K562 (cell line): Measurements from ENCODE around the gene RUNX1. TPM values are rescaled to one million over a fixed set of nuclear protein-coding genes. Genes with fewer than 3 reads are reported as not detected.
A peak's percentile ranks its signal among the peaks of the same experiment; 100 is the strongest.

ENCODE experiments used
- ATF7 ChIP-seq: fragments of 450-650 bp; IDR thresholded peaks from 2 replicates; pipeline ENCODE4 v1.7.1; 2014; ENCODE audit warnings: mild to moderate bottlenecking, moderate library complexity
- FOXK2 ChIP-seq, 2 experiments: fragments of 450-650 bp; IDR thresholded peaks in 1 of 2; conservative IDR thresholded peaks in 1 of 2; 2 replicates each; pipeline ENCODE4 v1.6.1; 2016; ENCODE audit warnings: low read depth in 2 of 2, mild to moderate bottlenecking in 1 of 2
- JUNB ChIP-seq: fragments of 450-650 bp; formaldehyde crosslinking; conservative IDR thresholded peaks from 2 replicates; pipeline ENCODE4 v1.4.0; 2020; ENCODE audit warnings: mild to moderate bottlenecking
- MECOM ChIP-seq: fragments of 250-450 bp; sonication (Bioruptor Pico); IDR thresholded peaks from 2 replicates; pipeline ENCODE4 v1.8.0; 2022; ENCODE audit warnings: inconsistent platforms
- NFXL1 ChIP-seq: fragments of 450-650 bp; formaldehyde crosslinking; IDR thresholded peaks from 2 replicates; pipeline ENCODE4 v1.4.0; 2021; ENCODE audit warnings: mild to moderate bottlenecking
- RBM15 ChIP-seq: fragments of 200-400 bp; formaldehyde crosslinking; IDR thresholded peaks from 2 replicates; pipeline ENCODE4 v1.6.1; 2018; ENCODE audit warnings: mild to moderate bottlenecking, low read length, moderate library complexity; ENCODE audit not compliant: insufficient read depth
- SP1 ChIP-seq: sonication (generic); formaldehyde crosslinking; IDR thresholded peaks from 2 replicates; pipeline ENCODE4 v1.8.1; 2022; ENCODE audit warnings: mild to moderate bottlenecking, missing genetic modification reagents
- SPI1 ChIP-seq: IDR thresholded peaks from 2 replicates; pipeline ENCODE4 v1.6.1; 2011; ENCODE audit warnings: low read depth, low read length, control low read depth, borderline replicate concordance
- TRIM28 ChIP-seq: fragments of 450-650 bp; IDR thresholded peaks from 2 replicates; pipeline ENCODE4 v1.6.1; 2017
- ZC3H4 ChIP-seq: sonication (generic); formaldehyde crosslinking; IDR thresholded peaks from 2 replicates; pipeline ENCODE4 v1.9.0; 2021; ENCODE audit warnings: missing genetic modification reagents, borderline replicate concordance
- ZNF668 ChIP-seq: fragments of 250-450 bp; sonication (Bioruptor Pico); IDR thresholded peaks from 2 replicates; pipeline ENCODE4 v1.8.0; 2022; ENCODE audit warnings: mild to moderate bottlenecking, inconsistent platforms
- polyA plus RNA-seq, 8 experiments: library from polyadenylated mRNA; depleted of rRNA in 4 of 8; stranded (reverse) in 5 of 8; unstranded in 3 of 8; fragments of >200 nt; fragmentation: Nextera tagmentation in 2 of 8; fragmentation: Illumina TruSeq in 1 of 8; extraction: Ambion mirVana in 2 of 8; extraction: Trizol in 1 of 8; gene quantifications; 2 replicates each; pipeline versions ENCODE4 v1.2.1 to v1.2.3, GENCODE V29; 2011 to 2014; ENCODE audit warnings: inconsistent platforms in 1 of 8, missing spikeins in 1 of 8
- total RNA-seq, 7 experiments: library from RNA; depleted of rRNA in 6 of 7; stranded (reverse); fragments of >200 nt in 6 of 7; fragmentation: Illumina TruSeq in 2 of 7; extraction: Trizol in 2 of 7; gene quantifications; 2 replicates each; pipeline versions ENCODE4 v1.2.1 to v1.2.3, GENCODE V29; 2011 to 2021; ENCODE audit warnings: low replicate concordance in 1 of 7
- TF ChIP-seq, protein P1 (sequence below): sonication (generic); formaldehyde crosslinking; IDR thresholded peaks from 2 replicates; pipeline ENCODE4 v1.8.0; 2022; ENCODE audit warnings: missing genetic modification reagents, mild to moderate bottlenecking, borderline replicate concordance
- TF ChIP-seq, protein P2 (sequence below): IDR thresholded peaks from 3 replicates; pipeline ENCODE4 v1.6.1; 2011; ENCODE audit warnings: borderline replicate concordance, mild to moderate bottlenecking; ENCODE audit not compliant: insufficient read length, insufficient read depth
- TF ChIP-seq, protein P3 (sequence below): fragments of 450-650 bp; formaldehyde crosslinking; IDR thresholded peaks from 2 replicates; pipeline ENCODE4 v1.4.0; 2020; ENCODE audit warnings: mild to moderate bottlenecking, moderate library complexity
- TF ChIP-seq, protein P4 (sequence below): fragments of 450-650 bp; formaldehyde crosslinking; IDR thresholded peaks from 2 replicates; pipeline ENCODE4 v1.4.0; 2020; ENCODE audit warnings: mild to moderate bottlenecking
- TF ChIP-seq, protein P5 (sequence below): fragments of 250-450 bp; sonication (Bioruptor Pico); IDR thresholded peaks from 2 replicates; pipeline ENCODE4 v1.8.0; 2022; ENCODE audit warnings: moderate library complexity, mild to moderate bottlenecking, inconsistent platforms
- TF ChIP-seq, protein P6 (sequence below): fragments of 450-650 bp; IDR thresholded peaks from 2 replicates; pipeline ENCODE4 v1.6.1; 2017; ENCODE audit warnings: antibody characterized with exemption
- TF ChIP-seq, protein P7 (sequence below): fragments of 250-450 bp; sonication (Bioruptor Pico); IDR thresholded peaks from 2 replicates; pipeline ENCODE4 v1.8.0; 2021; ENCODE audit warnings: moderate library complexity, mild to moderate bottlenecking, inconsistent platforms

The RUNX1 gene
- total and polyA plus RNA-seq, 9 of the 15 experiments (the other 6 are each of a cell fraction or from before 2014, with no cell fraction given): 2.2 to 68.6 (median 17.8) TPM

DNA sequence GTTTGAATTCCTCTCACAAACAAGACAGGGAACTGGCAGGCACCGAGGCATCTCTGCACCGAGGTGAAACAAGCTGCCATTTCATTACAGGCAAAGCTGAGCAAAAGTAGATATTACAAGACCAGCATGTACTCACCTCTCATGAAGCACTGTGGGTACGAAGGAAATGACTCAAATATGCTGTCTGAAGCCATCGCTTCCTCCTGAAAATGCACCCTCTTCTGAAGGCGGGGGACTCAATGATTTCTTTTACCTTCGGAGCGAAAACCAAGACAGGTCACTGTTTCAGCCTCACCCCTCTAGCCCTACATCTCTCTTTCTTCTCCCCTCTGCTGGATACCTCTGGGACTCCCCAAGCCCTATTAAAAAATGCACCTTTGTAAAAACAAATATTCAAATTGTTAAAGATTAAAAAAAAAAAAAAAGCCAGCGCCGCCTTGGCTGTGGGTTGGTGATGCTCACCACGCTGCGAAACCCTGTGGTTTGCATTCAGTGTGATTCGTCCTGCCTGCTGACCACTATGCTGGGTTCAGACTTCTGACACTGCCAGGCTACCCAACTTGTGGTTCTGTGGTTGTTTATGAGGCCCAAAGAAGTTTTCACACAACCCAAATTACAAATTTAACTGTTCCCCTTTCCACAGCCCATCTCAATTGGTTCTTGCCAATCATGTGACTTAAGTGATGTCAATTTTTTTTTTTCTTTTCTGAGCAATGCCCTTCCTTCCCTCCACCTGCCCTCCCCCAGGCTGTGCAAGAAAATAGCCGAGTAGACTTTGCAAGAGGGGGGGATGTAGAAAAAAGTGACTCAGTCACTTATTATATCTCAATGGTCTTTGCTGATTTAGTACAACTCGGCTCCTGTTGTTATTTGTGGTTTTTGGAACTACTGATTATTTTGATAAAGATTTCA lies at the start of gene RUNX1 (continued):
- TF ChIP-seq, protein P1, sequence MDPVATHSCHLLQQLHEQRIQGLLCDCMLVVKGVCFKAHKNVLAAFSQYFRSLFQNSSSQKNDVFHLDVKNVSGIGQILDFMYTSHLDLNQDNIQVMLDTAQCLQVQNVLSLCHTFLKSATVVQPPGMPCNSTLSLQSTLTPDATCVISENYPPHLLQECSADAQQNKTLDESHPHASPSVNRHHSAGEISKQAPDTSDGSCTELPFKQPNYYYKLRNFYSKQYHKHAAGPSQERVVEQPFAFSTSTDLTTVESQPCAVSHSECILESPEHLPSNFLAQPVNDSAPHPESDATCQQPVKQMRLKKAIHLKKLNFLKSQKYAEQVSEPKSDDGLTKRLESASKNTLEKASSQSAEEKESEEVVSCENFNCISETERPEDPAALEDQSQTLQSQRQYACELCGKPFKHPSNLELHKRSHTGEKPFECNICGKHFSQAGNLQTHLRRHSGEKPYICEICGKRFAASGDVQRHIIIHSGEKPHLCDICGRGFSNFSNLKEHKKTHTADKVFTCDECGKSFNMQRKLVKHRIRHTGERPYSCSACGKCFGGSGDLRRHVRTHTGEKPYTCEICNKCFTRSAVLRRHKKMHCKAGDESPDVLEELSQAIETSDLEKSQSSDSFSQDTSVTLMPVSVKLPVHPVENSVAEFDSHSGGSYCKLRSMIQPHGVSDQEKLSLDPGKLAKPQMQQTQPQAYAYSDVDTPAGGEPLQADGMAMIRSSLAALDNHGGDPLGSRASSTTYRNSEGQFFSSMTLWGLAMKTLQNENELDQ (CRISPR knock-in tag): no peak
- TF ChIP-seq SPI1: peak; percentile 62; the same call in 1 of the 2 replicates
- TF ChIP-seq MECOM (CRISPR knock-in tag): no peak
- TF ChIP-seq, protein P2, sequence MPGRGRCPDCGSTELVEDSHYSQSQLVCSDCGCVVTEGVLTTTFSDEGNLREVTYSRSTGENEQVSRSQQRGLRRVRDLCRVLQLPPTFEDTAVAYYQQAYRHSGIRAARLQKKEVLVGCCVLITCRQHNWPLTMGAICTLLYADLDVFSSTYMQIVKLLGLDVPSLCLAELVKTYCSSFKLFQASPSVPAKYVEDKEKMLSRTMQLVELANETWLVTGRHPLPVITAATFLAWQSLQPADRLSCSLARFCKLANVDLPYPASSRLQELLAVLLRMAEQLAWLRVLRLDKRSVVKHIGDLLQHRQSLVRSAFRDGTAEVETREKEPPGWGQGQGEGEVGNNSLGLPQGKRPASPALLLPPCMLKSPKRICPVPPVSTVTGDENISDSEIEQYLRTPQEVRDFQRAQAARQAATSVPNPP: no peak
- TF ChIP-seq, protein P3, sequence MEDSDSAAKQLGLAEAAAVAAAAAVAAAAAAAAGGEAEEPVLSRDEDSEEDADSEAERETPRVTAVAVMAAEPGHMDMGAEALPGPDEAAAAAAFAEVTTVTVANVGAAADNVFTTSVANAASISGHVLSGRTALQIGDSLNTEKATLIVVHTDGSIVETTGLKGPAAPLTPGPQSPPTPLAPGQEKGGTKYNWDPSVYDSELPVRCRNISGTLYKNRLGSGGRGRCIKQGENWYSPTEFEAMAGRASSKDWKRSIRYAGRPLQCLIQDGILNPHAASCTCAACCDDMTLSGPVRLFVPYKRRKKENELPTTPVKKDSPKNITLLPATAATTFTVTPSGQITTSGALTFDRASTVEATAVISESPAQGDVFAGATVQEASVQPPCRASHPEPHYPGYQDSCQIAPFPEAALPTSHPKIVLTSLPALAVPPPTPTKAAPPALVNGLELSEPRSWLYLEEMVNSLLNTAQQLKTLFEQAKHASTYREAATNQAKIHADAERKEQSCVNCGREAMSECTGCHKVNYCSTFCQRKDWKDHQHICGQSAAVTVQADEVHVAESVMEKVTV (CRISPR knock-in tag): no peak
- TF ChIP-seq ZC3H4 (CRISPR knock-in tag): no peak
- TF ChIP-seq, protein P4, sequence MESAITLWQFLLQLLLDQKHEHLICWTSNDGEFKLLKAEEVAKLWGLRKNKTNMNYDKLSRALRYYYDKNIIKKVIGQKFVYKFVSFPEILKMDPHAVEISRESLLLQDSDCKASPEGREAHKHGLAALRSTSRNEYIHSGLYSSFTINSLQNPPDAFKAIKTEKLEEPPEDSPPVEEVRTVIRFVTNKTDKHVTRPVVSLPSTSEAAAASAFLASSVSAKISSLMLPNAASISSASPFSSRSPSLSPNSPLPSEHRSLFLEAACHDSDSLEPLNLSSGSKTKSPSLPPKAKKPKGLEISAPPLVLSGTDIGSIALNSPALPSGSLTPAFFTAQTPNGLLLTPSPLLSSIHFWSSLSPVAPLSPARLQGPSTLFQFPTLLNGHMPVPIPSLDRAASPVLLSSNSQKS (CRISPR knock-in tag): no peak
- peak in 1 of 2 experiments; percentile 60; a peak in 1 of 4 replicates for TF ChIP-seq FOXK2 (conservative IDR thresholded peaks at IDR 0.05 in 1 of 2, IDR thresholded peaks at IDR 0.05 in 1 of 2; ENCODE audit: low read depth in 2 of 2)
- TF ChIP-seq SP1: no peak
- no peak for TF ChIP-seq RBM15
- TF ChIP-seq NFXL1 (CRISPR knock-in tag): no peak
- TF ChIP-seq, protein P5, sequence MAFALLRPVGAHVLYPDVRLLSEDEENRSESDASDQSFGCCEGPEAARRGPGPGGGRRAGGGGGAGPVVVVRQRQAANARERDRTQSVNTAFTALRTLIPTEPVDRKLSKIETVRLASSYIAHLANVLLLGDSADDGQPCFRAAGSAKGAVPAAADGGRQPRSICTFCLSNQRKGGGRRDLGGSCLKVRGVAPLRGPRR (CRISPR knock-in tag): no peak
- TF ChIP-seq, protein P6, sequence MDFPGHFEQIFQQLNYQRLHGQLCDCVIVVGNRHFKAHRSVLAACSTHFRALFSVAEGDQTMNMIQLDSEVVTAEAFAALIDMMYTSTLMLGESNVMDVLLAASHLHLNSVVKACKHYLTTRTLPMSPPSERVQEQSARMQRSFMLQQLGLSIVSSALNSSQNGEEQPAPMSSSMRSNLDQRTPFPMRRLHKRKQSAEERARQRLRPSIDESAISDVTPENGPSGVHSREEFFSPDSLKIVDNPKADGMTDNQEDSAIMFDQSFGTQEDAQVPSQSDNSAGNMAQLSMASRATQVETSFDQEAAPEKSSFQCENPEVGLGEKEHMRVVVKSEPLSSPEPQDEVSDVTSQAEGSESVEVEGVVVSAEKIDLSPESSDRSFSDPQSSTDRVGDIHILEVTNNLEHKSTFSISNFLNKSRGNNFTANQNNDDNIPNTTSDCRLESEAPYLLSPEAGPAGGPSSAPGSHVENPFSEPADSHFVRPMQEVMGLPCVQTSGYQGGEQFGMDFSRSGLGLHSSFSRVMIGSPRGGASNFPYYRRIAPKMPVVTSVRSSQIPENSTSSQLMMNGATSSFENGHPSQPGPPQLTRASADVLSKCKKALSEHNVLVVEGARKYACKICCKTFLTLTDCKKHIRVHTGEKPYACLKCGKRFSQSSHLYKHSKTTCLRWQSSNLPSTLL: no peak
- TF ChIP-seq ZNF668 (CRISPR knock-in tag): no peak
- TF ChIP-seq, protein P7, sequence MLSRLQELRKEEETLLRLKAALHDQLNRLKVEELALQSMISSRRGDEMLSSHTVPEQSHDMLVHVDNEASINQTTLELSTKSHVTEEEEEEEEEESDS (CRISPR knock-in tag): no peak
- TF ChIP-seq ATF7: peak; percentile 40; the same call in 1 of the 2 replicates
- TF ChIP-seq TRIM28: no peak
- no peak for TF ChIP-seq JUNB (CRISPR knock-in tag)
